Measurements from ENCODE around the gene PPA1.
"Not testable (repeated sequence)": the region's sequence is repeated elsewhere in the genome, so short reads cannot be mapped to it uniquely, and the experiment has no call there.

The PPA1 gene

DNA sequence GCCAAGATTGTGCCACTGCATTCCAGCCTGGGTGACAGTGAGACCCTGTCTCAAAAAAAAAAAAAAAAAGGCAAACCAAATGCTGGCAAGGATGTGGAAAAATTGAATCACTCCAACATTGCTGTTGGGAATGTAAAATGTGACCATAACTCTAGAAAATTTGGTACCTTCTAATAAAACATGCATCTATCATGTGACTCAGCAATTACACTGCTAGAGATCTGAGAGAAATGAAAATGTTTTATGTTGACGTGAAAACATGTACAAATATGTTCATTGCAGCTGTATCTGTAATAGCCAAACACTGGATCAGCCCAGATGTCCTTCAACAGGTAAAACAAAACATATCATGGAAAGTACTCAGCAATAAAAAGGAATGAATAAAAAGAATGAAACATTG, 32.1 kb downstream of the PPA1 start:
- no peak for DNase-seq

- DNase-seq, result no peak
These were observed 34.3 kb downstream of the PPA1 start for GRCh38 chr10:70198696-70199466.

- DNase-seq, result no peak
These were observed 35.8 kb downstream of the PPA1 start for GRCh38 chr10:70197235-70197945.

DNA sequence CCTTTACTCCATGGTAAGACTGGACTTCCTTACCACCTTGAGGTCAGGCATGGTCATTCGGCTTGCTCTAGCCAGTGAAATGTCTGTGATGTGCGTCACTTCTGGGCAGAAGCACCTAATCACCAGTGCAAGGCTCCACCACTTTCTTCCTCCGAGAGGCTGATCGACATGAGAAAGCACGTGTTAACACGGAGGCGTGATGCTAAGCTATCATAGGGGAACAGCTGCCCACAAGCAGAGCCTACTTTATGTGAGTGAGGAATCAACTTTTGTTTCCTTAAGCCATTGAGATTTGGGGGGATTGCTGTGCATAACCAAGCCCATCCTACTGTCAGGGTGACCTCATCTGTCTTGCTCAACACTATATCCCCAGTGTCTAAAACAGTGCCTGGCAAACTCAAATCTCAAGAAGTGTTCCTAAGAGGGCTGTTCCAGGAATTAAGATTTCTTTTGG, 39.8 kb downstream of the PPA1 start:
- DNase-seq, result no peak

DNA sequence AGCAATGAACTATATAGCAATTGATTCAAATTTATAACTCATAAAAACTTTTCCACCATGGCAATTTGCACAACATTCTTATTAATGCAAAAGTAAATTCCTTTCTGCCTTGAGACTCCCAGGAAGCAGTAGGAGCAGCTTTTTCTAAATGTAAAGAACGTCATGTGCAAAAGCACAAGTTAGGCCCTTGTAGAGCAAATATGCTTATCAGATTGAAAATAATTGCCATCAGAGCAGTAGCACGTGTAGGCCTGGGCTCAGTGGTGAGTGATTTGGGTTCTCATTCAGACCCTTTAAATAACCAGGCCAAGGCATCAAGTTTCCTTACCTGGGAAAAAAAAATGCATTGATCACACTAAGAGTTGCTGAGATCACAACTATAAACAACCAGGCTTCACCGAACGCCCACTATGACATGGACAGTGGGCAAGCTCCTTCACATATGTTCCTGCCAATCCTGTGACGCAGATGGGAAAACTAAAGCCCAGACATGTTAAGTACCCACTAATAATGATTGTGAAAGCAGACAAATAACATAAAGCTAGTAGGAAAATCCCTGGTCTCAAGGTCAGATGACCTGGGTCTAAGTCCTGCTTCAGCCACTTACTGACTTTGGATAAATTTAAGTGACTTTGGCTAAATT, 40.8 kb downstream of the PPA1 start:
- no peak for DNase-seq

DNA sequence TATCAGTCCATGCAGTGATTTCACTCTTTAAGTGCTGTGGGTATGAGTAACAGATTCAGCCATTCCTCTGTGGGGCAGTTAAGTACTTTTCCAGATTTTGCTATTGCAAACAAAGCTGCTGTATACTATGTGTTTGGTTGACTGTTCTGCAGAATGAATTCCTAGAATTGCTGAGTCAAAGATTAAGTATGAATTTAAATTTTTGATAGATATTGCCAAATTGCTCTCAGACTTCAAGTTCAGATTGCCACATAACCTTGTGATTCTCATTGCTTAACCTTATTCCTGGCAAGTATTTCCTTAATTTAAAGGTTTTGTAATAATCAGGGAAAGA, 41.3 kb downstream of the PPA1 start:
- no peak for DNase-seq

GRCh38 chr10:70191161-70191971, 41.9 kb downstream of the PPA1 start:
- DNase-seq, result no peak

GRCh38 chr10:70190581-70190980, 42.6 kb downstream of the PPA1 start:
- DNase-seq, result no peak

- no peak for DNase-seq
These were observed 43.1 kb downstream of the PPA1 start for GRCh38 chr10:70190102-70190501.

DNA sequence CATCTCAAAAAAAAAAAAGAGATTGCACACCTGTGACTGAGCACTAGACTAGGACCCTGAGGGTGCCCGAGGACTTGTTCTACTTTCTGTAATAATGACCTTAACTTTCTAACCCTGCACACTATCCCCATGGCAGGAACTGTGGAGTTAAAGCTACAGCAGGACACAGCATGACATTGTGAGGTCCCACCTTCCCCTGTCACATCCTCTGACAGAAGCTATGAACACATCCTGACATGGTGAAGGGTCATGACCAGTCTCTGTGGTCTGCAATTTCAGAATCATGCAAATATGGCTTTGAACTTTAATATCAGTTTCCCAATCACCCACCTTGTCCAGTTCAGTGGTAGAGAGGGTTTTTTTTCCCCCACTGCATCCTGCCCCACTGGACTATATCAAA, 44.5 kb downstream of the PPA1 start:
- DNase-seq, result no peak

- no peak for DNase-seq
These were observed 46.7 kb downstream of the PPA1 start for GRCh38 chr10:70186571-70186970.

DNA sequence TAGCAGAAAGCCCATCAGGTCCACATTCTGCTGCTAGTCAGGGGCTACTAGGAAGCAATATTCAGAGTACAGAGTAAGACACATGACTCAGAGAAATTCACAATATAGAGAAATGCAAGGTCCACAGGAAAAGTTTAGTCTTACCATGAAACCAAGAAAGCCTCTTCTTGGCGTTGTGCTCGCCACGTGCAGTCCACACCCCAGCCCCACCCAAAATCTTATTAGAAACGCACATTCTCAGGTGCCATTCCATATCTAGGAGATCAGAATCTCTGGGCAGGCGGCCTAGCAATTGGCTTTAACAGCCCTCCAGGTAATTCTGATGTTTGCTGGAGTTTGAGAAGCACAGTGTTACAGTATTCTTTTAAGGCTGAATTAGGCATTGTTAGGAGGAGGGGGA, 47.1 kb downstream of the PPA1 start:
- no peak for DNase-seq

GRCh38 chr10:70183304-70183703, 49.9 kb downstream of the PPA1 start:
- DNase-seq, result no peak

GRCh38 chr10:70179209-70179608, 54.0 kb downstream of the PPA1 start:
- not testable (repeated sequence) for DNase-seq

GRCh38 chr10:70178139-70178725, 55.0 kb downstream of the PPA1 start:
- no peak for DNase-seq

- DNase-seq, result no peak
These were observed 56.8 kb downstream of the PPA1 start for GRCh38 chr10:70176441-70176840.

DNA sequence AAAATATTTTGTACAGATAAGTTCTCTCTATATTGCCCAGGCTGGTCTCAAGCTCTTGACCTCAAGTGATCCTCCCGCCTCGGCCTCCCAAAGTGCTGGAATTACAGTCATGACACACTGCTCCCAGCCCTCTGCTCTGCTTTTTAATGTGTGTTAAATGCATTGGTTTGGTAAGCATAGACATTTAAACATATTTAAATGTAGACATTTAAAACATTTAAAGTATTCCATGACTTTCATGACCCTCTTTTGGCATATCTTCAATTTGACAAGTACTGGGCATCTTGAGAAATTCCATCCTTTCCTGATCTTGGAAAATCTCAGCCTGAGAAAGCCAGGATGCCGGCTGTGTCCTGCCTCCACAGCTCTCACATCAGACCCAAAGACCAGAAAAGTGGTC, 57.7 kb downstream of the PPA1 start:
- DNase-seq, result no peak

GRCh38 chr10:70174058-70174741, 59.0 kb downstream of the PPA1 start:
- no peak for DNase-seq

DNA sequence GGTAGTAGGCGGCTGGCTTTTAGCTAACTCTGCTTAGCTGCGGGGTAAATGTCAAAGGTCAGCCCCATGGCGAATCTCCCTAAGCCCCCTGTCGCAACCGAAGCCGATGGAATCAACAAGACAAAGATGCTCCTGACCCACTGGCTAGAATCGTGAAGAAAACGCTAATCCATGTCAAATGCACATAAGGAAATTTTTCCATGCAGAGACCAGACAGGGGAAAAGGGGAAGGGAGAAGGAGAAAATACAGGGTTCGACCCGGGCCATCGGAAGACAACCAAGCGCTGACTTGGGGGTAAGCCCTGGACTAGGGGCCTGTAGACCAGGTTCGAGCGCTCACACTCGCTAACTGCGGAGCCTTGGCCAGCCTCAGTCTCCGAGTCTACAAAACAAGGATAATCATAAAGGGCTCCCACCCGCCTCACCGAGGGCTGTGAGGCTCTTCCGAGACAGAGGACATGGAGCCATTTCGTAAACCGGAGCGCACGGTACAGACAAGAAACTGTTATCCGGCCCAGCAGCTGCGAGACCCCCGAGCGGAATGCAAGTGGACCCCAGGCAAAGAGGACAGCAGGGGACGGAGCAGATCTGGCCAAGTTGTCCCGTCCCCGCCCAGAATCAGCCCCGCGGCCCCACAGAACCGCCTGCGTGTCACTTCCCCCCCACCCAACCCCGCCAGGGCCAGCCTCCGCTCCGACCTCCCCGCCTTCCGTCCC, 63.4 kb downstream of the PPA1 start:
- no peak for DNase-seq

- DNase-seq, result no peak
These were observed 64.2 kb downstream of the PPA1 start for GRCh38 chr10:70169011-70169410.

- no peak for DNase-seq
These were observed 66.0 kb downstream of the PPA1 start for GRCh38 chr10:70167246-70167645.

DNA sequence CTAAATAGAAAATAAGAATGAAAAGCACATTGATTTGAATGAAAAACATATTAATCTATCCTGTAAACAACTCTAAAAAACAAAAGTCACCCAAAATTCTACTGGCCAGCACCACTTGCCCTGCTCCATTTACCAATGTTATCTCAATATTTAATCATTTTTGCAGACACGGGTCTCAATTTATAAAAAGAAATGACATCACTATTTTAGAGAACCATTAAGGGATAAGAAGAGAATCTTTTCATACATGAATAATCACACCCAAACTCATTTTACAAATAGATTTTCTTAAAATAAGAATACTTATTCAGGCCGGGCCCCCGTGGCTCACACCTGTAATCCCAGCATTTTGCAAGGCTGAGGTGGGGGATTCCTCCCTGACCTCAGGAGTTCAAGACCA, 66.8 kb downstream of the PPA1 start:
- DNase-seq, result no peak

All from NCI-H774 (cell line).